Activated naive CD8-positive, alpha-beta T cell treated with anti-CD3 and anti-CD28 coated beads for 36 hours (primary cell): ENCODE measurements around the gene NKD2. TPM values are rescaled to one million over a fixed set of nuclear protein-coding genes. Genes with fewer than 3 reads are reported as not detected.

Source experiments
- DNase-seq: peaks from one replicate; pipeline ENCODE4 v3.0.0; 2021
- H3K27ac Mint-ChIP-seq: one replicate; pipeline ENCODE4 v1.8.0; 2022; ENCODE audit warnings: mild to moderate bottlenecking, moderate library complexity, mixed read lengths
- H3K27me3 Mint-ChIP-seq: one replicate; pipeline ENCODE4 v1.8.0; 2022; ENCODE audit warnings: mild to moderate bottlenecking, mixed read lengths
- H3K36me3 Mint-ChIP-seq: one replicate; pipeline ENCODE4 v1.8.0; 2021; ENCODE audit warnings: mild to moderate bottlenecking, mixed read lengths
- H3K4me1 Mint-ChIP-seq: one replicate; pipeline ENCODE4 v1.8.0; 2021; ENCODE audit warnings: mixed read lengths
- H3K4me3 Mint-ChIP-seq: one replicate; pipeline ENCODE4 v1.8.0; 2022; ENCODE audit warnings: mild to moderate bottlenecking, moderate library complexity, mixed read lengths
- H3K9me3 Mint-ChIP-seq: one replicate; pipeline ENCODE4 v1.8.0; 2022; ENCODE audit warnings: mixed read lengths
- total RNA-seq, 2 experiments: library from RNA; stranded (reverse); gene quantifications; one replicate each; pipeline ENCODE4 v1.2.3, GENCODE V29; 2021

The NKD2 gene
- total RNA-seq, 2 experiments from 2014 or later = 0.66 to 0.82 TPM

DNA sequence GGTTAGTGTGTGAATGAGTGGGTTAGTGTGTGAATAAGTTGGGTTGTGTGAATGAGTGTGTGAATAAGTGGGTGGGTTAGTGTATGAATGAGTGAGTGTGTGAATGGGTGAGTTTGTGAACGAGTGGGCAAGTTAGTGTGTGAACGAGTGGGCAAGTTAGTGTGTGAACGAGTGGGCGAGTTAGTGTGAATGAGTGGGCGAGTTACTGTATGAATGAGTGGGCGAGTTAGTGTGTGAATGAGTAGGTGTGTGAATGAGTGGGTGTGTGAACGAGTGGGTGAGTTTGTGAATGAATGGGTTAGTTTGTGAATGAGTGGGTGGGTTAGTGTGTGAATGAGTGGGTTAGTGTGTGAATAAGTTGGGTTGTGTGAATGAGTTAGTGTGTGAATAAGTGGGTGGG, 34.7 kb downstream of the NKD2 start:
- no peak for DNase-seq
- Mint-ChIP-seq H3K4me1 (no peaks in the 10 kb centered on the region), H3K27me3 (no peaks in the 10 kb centered on the region), H3K36me3 (peaks cover 2% of the 10 kb centered on the region), H3K4me3 (no peak overlapping the region), H3K27ac (no peak overlapping the region), H3K9me3 (peaks cover 74% of the 10 kb centered on the region)

DNA sequence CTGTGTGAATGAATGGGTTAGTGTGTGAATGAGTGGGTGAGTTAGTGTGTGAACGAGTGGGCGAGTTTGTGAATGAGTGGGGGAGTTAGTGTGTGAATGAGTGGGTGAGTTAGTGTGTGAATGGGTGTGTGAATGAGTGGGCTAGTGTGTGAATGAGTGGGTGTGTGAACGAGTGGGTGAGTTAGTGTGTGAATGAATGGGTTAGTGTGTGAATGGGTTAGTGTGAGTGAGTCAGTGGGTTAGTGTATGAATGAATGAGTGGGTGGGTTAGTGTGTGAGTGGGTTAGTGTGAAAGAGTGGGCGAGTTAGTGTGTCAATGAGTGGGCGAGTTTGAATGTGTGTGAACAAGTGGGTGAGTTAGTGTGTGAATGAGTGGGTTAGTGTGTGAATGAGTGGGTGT, 35.5 kb downstream of the NKD2 start:
- H3K4me3 Mint-ChIP-seq = no peak overlapping the region
- H3K4me1 Mint-ChIP-seq = no peaks in the 10 kb centered on the region
- DNase-seq = no peak
- no peaks in the 10 kb centered on the region for H3K27me3 Mint-ChIP-seq
- peaks cover 2% of the 10 kb centered on the region for H3K36me3 Mint-ChIP-seq
- no peak overlapping the region for H3K27ac Mint-ChIP-seq
- H3K9me3 Mint-ChIP-seq = peaks cover 76% of the 10 kb centered on the region

DNA sequence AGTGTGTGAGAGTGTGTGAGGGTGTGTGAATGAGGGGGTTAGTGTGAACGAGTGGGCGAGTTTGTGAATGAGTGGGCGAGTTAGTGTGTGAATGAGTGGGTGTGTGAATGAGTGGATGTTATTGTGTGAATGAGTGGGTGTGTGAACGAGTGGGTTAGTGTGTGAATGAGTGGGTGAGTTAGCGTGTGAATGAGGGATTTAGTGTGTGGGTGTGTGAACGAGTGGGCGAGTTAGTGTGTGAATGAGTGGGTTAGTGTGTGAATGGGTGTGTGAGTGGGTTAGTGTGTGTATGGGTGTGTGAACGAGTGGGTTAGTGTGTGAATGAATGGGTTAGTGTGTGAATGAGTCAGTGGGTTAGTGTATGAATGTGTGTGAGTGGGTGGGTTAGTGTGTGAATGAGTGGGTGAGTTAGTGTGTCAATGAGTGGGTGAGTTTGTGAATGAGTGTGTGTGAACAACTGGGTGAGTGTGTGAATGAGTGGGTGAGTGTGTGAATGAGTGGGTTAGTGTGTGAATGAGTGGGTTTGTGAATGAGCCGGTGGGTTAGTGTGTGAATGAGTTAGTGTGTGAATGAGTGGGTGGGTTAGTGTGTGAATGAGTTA, 37.5 kb downstream of the NKD2 start:
- Mint-ChIP-seq H3K4me1 (no peaks in the 10 kb centered on the region), H3K4me3 (no peak overlapping the region), H3K9me3 (peaks cover 74% of the 10 kb centered on the region), H3K27ac (no peak overlapping the region), H3K27me3 (no peaks in the 10 kb centered on the region), H3K36me3 (peaks cover 2% of the 10 kb centered on the region)
- DNase-seq = no peak

DNA sequence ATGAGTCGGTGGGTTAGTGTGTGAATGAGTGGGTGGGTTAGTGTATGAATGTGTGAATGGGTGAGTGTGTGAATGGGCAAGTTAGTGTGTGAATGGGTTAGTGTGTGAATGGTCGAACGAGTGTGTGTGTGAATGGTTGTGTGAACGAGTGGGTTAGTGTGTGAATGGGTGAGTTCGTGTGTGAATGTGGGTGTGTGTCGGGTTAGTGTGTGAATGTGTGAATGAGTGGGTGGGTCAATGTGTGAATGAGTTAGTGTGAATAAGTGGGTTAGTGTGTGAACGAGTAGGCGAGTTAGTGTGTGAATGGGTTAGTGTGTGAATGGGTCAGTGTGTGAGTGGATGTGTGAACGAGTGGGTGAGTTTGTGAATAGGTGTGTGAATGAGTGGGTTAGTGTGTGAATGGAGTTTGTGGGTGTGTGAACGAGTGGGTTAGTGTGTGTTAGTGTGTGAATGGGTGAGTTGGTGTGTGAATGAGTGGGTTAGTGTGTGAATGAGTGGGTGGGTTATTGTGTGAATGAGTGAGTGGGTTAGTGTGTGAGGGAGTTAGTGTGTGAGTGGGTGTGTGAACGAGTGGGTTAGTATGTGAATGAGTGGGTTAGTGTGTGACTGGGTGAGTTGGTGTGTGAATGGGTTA, 38.8 kb downstream of the NKD2 start:
- no peaks in the 10 kb centered on the region for H3K27me3 Mint-ChIP-seq
- peaks cover 4% of the 10 kb centered on the region for H3K36me3 Mint-ChIP-seq
- no peak overlapping the region for H3K4me3 Mint-ChIP-seq
- no peak overlapping the region for H3K27ac Mint-ChIP-seq
- no peak for DNase-seq
- no peaks in the 10 kb centered on the region for H3K4me1 Mint-ChIP-seq
- H3K9me3 Mint-ChIP-seq = peaks cover 60% of the 10 kb centered on the region

DNA sequence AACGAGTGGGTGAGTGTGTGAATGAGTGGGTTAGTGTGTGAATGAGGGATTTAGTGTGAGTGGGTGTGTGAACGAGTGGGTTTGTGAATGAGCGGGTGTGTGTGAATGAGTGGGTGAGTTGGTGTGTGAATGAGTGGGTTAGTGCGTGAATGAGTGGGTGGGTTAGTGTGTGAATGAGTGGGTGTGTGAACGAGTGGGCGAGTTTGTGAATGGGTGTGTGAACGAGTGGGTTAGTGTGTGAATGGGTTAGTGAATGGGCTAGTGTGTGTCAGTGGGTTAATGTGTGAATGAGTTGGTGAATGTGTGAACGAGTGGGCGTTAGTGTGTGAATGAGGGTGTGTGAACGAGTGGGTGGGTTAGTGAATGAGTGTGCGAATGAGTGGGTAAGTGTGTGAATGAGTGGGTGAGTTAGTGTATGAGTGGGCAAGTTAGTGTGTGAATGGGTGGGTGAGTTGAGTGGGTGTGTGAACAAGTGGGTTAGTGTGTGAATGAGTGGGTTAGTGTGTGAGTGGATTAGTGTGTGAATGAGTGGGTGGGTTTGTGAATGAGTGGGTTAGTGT, 39.6 kb downstream of the NKD2 start:
- H3K27ac Mint-ChIP-seq = no peak overlapping the region
- no peaks in the 10 kb centered on the region for H3K27me3 Mint-ChIP-seq
- DNase-seq = no peak
- no peak overlapping the region for H3K4me3 Mint-ChIP-seq
- peaks cover 4% of the 10 kb centered on the region for H3K36me3 Mint-ChIP-seq
- no peaks in the 10 kb centered on the region for H3K4me1 Mint-ChIP-seq
- H3K9me3 Mint-ChIP-seq = peaks cover 52% of the 10 kb centered on the region

DNA sequence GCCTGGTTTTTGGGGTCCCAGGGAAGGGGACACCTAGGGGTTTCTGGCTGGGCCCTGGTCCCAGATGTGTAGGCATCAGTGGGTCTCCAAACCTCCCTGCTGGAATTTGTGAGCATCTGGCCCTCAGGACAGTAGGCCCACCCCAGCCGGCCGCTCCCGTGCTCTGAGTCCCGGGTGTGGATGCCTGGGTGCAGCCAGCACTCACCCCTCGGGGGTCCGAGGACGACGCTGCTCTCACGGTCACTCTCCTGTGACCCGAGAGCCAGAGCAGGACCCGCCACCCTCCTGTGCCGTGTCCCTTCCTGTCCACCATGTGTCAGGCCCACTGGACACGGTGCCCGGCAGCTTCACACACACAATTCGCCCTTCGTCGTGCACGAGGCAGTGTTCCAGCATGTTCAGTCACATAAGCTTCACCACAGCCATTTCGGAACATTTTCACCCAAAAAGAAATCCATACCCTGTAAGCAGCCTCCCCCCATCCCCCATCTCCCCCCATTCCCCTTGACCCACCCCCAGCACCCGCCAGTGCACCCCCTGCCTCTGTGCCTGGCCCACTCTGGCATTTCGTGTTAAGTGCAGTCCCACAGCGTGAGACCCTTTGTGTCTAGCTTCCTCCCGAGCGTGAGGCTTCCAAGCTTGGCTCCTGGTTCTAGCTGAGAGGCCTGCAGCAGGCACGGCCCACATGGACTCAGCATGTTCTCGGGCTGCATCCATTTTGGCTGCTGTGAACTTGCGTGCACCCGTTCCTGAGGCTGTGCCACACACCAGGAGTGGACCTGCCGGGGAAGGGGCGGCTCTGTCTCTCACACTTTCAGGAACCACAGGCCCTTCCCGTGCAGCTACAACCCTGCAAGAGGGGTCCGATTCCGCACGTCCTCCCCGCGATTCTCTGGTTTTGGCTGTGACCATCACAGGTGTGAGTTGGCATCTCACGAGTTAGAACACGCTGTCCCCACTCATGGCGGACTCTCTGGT, 40.5 kb downstream of the NKD2 start:
- H3K27me3 Mint-ChIP-seq = no peaks in the 10 kb centered on the region
- H3K27ac Mint-ChIP-seq = no peak overlapping the region
- peaks cover 4% of the 10 kb centered on the region for H3K36me3 Mint-ChIP-seq
- H3K4me1 Mint-ChIP-seq = no peaks in the 10 kb centered on the region
- H3K4me3 Mint-ChIP-seq = no peak overlapping the region
- DNase-seq = no peak
- peaks cover 43% of the 10 kb centered on the region for H3K9me3 Mint-ChIP-seq

DNA sequence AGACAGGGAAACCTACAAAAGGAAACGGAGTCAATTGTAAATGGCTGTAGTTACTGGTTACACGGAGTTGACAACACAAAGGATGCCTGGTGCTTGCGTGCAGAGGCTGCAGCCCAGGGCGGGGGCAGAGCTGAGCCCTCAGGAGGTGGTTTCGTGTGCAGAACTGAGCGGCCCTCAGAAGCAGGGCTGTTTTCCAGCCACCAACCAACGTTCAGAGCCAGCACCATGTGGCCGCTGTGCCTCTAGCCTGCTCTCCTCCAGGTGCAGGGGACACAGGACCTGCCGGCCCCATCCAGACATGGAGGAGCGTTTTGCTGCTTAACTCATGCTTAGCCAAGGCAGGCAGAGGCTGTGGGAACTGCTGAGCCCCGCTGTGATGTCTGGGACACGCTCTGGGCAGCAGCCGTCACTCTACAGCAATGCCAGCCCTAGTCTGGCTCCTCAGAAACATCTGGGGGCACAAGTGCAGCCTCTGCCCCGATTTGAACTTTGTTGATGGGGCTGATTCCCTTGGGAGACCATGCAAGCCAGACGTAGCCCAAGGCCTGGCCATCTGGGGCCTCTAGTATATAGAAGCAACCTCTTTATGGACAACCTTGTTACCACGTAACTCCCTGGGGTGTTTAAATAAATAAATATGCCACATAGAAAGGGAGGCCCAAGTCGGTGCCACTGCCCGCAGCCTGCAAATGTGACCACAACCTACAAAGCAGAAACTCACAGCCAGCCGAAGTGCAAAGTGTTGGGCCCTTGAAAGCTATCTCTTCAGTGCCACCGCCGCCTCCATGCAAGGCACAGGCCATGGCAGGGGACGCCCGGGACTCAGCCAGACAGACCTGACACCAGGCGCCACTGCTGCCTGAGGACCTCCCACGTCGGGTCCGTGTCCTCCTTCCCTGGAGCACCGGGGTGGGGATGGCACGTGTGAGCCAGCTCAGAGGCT, 42.1 kb downstream of the NKD2 start:
- H3K27me3 Mint-ChIP-seq = no peaks in the 10 kb centered on the region
- no peak overlapping the region for H3K4me3 Mint-ChIP-seq
- DNase-seq = no peak
- H3K4me1 Mint-ChIP-seq = no peaks in the 10 kb centered on the region
- peaks cover 28% of the 10 kb centered on the region for H3K9me3 Mint-ChIP-seq
- H3K27ac Mint-ChIP-seq = no peak overlapping the region
- H3K36me3 Mint-ChIP-seq = peaks cover 3% of the 10 kb centered on the region

DNA sequence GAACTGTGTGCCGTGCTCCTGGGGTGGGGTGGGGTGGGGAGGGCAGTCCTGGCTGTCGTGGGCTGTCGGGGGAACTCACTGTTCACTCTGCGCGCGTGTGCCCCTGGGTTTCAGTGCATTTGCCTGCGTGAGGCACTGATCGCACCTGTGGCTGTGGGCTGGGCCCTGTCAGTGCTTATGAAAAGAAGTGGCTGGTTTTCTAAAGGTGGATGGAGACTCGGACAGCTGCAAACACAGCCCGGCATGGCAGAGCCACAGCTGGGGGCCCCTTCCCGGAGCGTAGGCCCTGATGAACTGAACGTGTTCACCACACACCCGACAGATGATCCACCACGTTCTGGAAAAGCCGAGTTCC, 42.7 kb downstream of the NKD2 start:
- no peaks in the 10 kb centered on the region for H3K27me3 Mint-ChIP-seq
- H3K4me1 Mint-ChIP-seq = no peaks in the 10 kb centered on the region
- H3K9me3 Mint-ChIP-seq = peaks cover 22% of the 10 kb centered on the region
- no peak for DNase-seq
- H3K36me3 Mint-ChIP-seq = peaks cover 3% of the 10 kb centered on the region
- no peak overlapping the region for H3K27ac Mint-ChIP-seq
- H3K4me3 Mint-ChIP-seq = no peak overlapping the region

DNA sequence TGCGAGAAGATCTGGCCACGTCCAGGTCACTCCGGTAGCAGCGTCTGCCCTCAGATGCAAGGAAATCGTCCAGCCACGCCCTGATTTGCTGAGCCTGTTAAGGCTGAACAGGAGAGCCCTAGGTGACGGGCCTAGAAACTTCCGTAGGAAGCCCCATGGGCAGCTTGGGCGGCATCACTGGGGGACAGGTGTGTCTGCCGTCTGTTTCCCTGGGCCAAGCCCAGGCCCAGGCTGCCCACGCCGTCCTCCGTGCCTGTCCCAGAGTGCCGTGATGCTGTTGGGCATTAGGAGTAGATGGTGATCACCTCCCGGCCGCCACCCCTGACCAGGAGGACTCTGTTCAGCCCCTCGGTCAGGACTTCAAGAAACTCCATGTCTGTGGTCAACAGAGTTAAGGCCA, 43.5 kb downstream of the NKD2 start:
- Mint-ChIP-seq H3K27ac (no peak overlapping the region), H3K27me3 (no peaks in the 10 kb centered on the region), H3K36me3 (peaks cover 3% of the 10 kb centered on the region), H3K4me3 (no peak overlapping the region), H3K9me3 (peaks cover 14% of the 10 kb centered on the region), H3K4me1 (no peaks in the 10 kb centered on the region)
- no peak for DNase-seq

DNA sequence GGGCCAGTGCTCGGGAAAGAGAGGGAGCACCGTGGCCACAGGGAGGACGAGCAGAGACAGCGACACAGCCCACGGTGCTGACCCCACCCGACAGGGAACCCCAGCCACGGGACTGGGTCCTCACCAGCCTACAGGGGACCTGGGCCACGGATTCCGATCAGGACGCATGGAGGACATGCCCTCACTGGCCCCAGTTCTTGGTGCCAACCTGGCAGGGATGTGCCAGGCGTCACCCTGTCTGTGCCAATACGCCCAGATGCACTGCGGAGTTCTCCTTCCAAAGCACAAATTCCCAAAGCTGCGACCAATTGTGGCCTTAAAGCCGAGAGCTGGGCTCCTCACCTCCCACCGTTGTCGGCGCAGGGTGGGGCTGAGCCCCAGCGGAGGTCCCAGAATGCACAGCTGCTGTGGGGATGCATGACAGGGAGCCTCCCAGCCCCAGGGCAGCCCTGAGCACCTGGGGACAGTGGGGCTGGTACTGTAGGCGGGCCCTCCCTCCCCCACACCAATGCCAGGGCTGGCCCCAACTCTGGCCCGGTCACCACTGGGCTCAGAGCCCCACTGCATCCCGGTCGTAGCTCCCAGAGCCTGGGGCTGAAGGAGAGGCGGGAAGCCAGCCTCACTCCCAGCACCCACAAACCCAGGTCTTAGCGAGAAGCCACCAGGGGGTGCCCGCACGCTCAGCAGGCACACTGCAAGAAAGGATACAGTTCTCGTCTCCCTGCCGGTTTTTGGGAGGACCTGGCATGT, 44.2 kb downstream of the NKD2 start:
- no peaks in the 10 kb centered on the region for H3K27me3 Mint-ChIP-seq
- H3K4me1 Mint-ChIP-seq = no peaks in the 10 kb centered on the region
- H3K27ac Mint-ChIP-seq = no peak overlapping the region
- no peak for DNase-seq
- H3K36me3 Mint-ChIP-seq = peaks cover 2% of the 10 kb centered on the region
- H3K4me3 Mint-ChIP-seq = no peak overlapping the region
- peaks cover 7% of the 10 kb centered on the region for H3K9me3 Mint-ChIP-seq

DNA sequence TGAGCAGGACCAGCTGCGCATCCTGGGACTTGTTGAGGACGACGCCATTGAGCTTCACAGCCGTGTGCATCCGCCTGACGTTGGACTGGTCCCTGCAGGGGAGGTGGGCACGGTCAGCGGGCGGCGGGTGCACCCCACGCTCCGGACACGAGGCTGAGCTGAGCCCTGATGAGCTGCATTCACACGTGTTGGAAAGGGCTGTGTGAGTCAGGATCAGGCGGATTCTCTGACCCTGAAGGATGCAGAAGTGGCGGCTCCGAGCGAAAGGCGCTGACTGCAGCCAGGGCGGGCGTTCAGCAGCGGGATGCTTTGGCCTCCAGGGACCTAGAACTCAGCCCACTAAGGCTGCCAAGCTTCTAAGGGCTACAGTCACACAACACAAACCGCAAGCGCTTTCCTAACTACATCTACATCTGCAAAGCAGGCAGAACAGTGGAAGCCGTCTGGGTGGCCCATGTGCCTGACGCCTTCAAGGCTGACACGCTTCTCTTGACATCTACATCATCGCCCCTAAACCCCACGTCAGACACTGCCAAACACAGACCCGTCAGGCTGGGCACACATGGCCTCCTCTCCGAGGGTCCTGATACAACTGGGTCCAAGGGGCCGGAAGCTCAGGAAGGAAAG, 44.9 kb downstream of the NKD2 start:
- H3K9me3 Mint-ChIP-seq = no peaks in the 10 kb centered on the region
- no peak for DNase-seq
- H3K4me1 Mint-ChIP-seq = no peaks in the 10 kb centered on the region
- peaks cover 1% of the 10 kb centered on the region for H3K36me3 Mint-ChIP-seq
- no peak overlapping the region for H3K4me3 Mint-ChIP-seq
- H3K27ac Mint-ChIP-seq = no peak overlapping the region
- no peaks in the 10 kb centered on the region for H3K27me3 Mint-ChIP-seq

DNA sequence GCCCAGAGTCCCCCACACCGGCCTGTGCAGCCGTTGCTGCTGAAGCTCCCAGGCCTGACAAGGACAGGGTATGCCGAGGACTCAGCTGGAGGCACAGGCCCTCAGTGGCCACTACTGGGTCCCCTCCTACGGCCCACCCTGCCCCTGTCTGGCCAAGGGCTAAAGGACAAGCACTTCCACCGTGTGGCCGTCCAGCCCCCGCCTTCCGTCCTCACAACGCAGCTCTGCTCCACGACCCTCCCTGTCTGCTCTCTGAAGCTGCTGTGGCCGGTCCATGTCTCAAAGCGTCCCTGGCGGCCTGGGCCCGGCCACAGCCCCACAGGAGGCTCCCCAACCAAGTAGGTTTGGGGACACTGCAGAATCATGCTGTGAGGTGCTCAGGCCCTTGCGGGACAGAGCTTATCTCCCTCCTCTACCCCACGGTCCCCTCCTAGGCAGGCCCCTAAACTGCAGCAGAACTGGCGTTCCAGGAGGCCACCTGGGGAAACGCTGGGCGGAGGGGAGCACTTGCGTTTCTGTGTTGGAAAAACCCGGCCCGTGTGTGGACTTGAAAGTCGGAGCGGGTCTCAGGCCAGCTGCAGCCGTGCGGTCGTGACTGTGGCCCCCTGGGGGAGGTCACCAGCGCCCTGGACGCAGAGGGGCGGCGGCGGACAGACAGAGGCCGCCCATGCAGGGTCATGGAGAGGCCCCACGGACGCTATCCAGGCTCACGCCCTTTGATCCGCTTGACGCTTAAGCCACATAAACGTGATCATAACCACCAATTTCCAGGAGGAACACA, 45.6 kb downstream of the NKD2 start:
- Mint-ChIP-seq H3K27me3 (no peaks in the 10 kb centered on the region), H3K4me1 (no peaks in the 10 kb centered on the region), H3K9me3 (no peaks in the 10 kb centered on the region), H3K36me3 (peaks cover 1% of the 10 kb centered on the region), H3K4me3 (no peak overlapping the region), H3K27ac (no peak overlapping the region)
- no peak for DNase-seq
